Stimulated activated CD4-positive, alpha-beta T cell treated with anti-CD3 and anti-CD28 coated beads, Interleukin-1b, Interleukin-23, amount 100 ng/mL, for 1 hour (primary cell): Measurements from ENCODE around the gene COMTD1.
"Not testable (repeated sequence)": the region's sequence is repeated elsewhere in the genome, so short reads cannot be mapped to it uniquely, and the experiment has no call there.

Source experiments
- DNase-seq, 2 donors: peaks; one replicate each; pipeline ENCODE4 v3.0.0-alpha.2; 2020; ENCODE audit warnings: low read depth in 2 of 2

The COMTD1 gene

DNA sequence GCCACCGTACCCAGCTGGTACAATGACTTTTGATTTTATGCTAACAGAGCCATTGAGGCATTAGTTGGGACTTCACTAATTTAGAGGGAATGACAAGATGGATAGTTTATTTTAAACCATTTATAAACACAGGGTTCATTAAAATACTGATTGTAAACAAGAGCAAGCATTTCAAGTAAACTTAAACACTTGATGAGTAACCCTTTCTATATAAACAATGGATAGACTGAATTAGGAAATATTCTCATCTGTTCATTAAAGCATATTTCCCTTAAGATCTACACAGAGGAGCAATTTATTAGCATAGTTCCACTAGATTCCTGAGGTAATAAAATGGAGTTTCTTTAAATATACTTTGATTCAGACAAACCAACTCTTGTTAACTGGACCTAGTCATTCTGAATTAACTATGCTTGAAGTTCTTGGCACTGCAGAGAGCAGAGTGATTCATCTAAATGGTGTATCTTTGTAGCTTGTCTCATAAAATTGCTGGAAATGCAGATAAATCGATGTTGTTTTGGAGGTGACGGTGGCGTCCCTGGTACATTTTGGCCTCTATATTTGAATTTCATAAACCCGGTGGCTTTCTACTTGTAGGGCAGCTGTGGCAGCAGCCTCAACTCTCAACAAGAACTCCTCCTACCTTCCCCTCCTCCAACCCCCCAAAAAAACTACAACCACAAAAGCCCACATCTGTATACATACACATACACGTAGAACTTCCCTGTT is 40.6 kb downstream of the COMTD1 start:
- no peak for DNase-seq

DNA sequence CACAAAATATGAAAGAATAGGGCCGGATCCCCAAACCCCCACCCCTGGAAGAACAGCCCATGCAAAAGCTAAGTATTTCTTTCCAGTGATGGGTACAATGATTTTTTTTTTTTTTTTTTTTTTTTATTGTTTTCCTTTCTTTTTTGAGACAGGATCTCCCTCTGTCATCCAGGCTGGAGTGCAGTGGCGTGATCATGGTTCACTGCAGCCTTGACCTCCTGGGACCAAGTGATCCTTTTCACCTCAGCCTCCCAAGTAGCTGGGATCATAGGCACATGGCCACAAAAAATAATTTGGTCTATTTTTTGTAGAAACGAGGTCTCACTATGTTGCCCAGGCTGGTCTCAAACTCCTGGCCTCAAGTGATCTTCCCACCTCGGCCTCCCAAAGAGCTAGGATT is 41.1 kb downstream of the COMTD1 start:
- DNase-seq = not testable (repeated sequence)

DNA sequence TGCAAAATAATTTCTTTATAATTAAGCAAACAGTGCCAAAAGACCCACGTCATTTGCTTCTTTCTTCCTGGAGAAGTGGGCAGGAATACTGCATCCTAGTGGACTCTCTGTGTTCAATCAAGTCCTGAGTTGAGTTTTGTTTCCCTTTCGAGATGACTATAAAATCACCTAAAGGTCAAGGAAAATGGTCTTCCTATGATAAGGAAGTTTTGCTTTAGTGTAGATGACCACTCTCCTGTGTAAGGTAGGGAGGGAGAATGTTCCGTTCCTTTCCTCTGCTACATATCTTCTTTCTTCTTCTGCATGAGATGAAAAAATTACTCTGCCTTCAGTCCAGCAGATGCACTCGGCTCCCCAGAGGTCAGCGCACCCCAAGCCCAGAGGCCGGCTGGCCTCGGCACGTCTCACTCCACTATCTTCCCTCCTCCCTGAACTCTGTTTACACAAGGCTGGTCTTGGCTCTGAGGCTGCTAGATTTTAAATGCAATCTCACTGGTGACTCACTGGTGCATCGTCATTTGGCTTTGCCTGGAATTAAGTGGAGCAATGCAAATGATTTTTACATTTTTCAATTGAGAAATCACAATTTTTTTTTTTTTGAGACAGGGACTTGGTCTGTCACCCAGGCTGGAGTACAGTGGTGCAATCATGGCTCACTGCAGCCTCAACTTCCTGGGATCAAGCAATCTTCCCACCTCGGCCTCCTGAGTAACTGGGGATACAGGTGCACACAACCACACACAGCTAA is 43.8 kb downstream of the COMTD1 start:
- no peak for DNase-seq

DNA sequence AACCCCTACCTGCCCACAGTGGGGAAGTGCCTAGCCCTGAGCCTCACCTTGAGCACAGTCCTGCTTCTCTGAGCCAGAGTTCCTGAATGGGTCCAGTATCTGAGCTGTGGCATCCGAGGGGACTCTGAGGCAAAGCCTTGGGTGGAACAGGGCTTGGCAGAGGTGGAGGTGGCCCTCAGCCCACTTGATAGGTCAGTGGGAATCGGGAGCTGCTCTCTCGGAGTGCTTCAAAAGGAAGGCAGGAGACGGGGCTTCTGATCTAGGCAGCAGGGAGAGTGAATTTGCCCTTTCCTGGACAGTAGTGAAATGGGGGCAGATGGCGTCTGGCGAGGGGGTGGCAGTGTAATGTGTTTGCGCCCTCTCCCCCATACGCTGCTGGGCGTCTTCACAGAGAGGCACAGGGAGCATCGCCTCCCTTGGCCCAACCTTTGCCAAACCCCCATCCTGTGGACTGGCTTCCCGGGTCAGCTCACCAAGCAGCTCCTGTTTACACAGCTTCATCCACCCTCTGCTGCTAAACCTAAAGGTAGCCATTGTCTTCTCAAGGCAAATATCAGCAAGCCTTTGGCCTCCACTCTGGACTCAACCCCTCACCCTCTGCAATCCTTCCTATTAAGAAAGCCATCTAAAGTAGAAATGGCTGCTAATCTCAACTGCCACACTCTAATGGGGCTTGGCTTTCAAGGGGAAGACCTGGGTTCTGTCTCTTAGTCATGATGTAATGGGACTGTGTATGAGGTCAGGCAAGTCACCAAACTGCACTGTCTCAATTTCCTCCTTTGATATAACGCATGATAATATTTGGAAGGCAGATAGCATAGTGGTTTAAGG is 46.3 kb downstream of the COMTD1 start:
- no peak for DNase-seq

DNA sequence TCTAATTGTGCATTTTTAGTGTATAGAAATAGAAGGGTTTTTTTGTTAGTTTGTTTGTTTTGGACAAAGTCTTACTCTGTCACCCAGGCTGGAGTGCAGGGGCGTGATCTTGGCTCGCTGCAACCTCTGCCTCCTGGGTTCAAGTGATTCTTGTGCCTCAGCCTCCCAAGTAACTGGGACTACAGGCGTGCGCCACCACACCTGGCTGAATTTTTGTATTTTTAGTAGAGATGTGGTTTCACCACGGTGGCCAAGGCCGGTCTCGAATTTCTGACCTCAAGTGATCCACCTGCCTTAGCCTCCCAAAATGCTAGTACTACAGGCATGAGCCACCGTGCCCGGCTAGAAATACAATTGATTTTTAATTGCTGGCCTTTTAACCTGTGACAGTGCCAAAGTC is 47.2 kb downstream of the COMTD1 start:
- not testable (repeated sequence) for DNase-seq

DNA sequence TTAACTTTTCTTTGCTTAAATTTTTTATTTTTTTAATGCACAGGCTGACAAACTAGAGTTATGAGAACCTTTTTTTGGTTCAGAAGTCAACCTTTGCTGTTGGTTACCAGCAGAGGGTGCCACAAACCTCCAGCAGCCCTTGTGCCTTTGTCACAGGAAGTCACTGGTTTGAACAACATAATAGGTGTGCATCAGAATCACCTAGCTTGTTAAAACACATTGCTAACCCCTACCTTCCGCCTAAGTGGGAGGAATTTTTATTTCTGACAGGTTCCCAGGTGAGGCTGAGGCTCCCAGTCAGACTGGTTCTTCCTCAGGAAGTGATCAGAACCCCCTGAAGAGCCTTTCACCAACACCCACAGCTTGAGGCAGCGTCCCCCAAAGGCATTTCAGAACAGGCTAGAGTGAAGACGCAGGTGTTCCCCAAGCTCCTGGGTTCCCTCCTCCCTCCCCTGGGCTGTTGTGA is 47.8 kb downstream of the COMTD1 start:
- peak; percentile 15 to 33 for DNase-seq

DNA sequence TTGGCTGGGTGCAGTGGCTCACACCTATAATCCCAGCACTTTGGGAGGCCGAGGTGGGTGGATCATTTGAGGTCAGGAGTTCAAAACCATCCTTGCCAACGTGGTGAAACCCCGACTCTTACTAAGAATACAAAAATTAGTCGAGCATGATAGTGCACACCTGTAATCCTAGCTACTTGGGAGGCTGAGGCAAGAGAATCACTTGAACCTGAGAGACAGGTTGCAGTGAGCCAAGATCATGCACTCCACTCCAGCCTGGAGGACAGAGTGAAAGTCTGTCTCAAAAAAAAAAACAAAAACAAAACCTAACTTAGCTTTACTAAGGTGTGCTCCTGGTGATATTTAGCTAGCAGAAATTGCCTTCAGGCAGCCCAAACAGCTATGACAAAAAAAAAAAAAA is 49.4 kb downstream of the COMTD1 start:
- DNase-seq = no peak
